HG03103 (cell line): ENCODE results near the gene THSD1.
"Not testable (repeated sequence)": the region's sequence is repeated elsewhere in the genome, so short reads cannot be mapped to it uniquely, and the experiment has no call there.

Source experiments
- ATAC-seq: cut with Tn5 transposase; IDR thresholded peaks from one replicate; pipeline ENCODE4 v1.9.1; 2021; ENCODE audit warnings: low read depth; ENCODE audit not compliant: unreplicated experiment

The THSD1 gene

DNA sequence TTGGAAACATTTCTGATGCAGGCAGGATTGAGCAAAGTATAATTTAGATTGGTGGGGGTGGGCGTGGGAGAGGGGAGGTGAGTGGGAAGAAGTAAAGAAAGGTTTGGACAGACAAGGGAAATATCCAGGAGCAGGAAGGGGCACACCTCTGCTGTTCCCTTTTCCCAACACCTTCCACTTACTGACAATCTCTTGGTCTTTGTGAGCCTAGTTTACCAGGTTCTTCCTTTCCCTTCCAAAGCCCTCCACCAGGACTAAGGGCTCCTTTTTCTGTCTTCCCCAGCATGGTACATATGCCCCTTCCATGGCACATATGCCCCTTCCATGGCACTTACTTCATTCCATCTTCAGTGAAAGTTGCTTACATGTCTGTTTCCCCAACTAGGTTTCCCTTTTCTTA lies 6.2 kb upstream of the THSD1 start:
- ATAC-seq: no peak

DNA sequence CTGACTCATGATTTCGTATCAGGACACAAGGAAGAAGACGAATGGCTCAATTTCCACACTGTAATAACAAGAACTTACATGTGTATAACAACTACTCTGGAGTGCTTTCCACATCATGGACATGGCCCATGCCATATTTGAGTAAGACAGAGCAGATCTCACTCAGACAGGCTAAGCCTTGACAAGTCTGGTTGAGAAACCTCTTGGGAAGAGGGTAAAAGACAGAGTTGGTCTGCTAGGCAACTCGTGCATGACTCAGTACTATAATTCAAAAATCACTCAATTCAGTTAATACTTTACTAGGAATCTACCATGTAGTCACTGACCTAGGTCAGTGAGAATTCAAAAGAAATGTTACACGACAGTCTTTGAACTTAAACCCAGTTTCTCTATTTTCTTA lies 5.7 kb upstream of the THSD1 start:
- no peak for ATAC-seq

DNA sequence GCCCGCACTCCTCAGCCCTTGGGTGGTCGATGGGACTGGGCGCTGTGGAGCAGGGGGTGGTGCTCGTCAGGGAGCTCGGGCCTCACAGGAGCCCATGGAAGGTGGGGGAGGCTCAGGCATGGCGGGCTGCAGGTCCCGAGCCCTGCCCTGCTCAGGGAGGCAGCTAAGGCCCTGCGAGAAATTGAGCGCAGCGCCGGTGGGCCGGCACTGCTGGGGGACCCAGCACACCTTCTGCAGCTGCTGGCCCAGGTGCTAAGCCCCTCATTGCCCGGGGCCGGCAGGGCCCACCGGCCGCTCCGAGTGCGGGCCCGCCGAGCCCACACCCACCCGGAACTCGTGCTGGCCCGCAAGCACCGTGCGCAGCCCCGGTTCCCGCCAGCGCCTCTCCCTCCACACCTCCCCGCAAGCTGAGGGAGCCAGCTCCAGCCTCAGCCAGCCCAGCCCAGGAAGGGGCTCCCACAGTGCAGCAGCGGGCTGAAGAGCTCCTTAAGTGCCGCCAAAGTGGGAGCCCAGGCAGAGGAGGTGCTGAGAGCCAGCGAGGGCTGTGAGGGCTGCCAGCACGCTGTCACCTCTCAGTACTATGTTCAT lies 2.2 kb upstream of the THSD1 start:
- ATAC-seq: not testable (repeated sequence)

GRCh38 chr13:52407436-52407835 lies 1.5 kb upstream of the THSD1 start:
- not testable (repeated sequence) for ATAC-seq

- no peak for ATAC-seq
These were observed 657 bp upstream of the THSD1 start for GRCh38 chr13:52406629-52407028.

DNA sequence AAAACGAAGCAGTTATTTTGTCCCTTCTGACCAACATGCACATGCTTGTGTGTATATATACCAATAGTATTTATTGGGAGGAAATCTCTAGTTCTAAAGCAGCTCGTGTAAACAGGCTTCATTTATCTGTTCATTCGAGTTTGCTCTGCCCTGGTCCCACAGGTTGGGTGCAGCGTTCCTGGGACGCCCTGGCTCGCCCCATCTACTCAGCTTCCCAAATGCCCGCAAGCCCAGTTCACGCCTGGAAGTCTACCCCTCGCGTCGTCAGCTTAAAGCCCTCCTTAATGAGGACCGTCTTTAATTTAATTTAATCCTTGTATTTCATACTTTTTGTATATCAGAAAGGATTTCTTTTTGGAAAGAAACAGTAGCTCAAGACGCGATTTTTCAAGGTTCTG lies 604 bp downstream of the THSD1 start:
- ATAC-seq: no peak

DNA sequence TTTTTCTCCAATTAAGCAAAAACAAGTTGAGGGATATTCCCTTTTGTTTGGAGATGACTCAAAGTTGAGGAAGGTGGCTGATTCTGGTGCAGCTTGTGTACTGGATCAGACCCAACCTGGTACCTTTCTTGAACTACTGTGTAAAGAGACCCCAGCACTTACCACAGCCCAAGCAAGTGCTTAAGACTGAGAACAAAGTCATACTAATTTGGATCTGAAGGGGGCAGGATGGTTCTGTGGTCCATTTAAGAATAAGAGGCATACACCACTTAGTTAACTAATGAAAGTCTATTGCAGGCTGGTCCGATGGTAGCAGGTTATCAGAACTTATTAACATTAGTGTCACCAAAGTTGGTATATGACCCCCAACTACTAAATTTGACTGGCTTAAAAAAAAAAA lies 6.3 kb downstream of the THSD1 start:
- ATAC-seq: no peak

DNA sequence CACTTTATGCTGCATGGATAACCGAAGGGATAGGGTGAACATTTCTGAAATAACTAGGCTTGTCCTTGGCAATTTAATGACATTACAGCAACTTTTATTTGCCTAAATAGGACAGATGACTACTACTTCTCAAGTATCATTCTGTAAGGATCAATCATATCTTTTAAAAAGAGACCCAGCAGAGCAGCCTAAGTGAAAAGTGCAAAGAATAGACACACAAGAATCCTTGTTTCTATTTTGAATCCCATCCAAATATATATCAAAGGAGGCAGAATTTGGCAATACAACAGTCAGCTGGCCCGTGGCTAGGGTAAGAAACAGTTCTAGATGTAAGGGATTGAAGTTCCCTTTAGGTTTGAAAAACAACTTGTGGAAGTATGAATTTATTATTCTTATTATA lies 6.9 kb downstream of the THSD1 start:
- no peak for ATAC-seq

DNA sequence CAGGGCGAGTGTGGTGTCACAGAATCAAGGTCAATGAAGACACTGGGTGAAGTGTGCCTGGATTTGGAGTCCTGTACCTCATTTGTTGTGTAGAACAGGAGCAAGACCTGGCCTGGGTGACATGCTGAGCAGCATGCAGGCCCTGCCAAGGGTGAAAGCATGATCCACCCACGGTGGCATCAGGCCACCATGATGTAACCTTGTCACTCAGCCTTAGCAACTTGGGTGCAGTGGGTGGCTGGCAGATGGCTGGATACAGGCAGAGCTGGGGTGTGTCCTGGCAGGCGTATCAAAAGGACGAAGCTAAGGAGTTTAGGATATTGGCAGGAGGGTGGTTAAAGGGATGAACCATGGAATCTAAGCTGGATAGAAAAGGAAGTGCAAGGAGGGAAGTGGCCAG lies 10.3 kb downstream of the THSD1 start:
- ATAC-seq: no peak

- no peak for ATAC-seq
These were observed 11.4 kb downstream of the THSD1 start for GRCh38 chr13:52394586-52394985.

DNA sequence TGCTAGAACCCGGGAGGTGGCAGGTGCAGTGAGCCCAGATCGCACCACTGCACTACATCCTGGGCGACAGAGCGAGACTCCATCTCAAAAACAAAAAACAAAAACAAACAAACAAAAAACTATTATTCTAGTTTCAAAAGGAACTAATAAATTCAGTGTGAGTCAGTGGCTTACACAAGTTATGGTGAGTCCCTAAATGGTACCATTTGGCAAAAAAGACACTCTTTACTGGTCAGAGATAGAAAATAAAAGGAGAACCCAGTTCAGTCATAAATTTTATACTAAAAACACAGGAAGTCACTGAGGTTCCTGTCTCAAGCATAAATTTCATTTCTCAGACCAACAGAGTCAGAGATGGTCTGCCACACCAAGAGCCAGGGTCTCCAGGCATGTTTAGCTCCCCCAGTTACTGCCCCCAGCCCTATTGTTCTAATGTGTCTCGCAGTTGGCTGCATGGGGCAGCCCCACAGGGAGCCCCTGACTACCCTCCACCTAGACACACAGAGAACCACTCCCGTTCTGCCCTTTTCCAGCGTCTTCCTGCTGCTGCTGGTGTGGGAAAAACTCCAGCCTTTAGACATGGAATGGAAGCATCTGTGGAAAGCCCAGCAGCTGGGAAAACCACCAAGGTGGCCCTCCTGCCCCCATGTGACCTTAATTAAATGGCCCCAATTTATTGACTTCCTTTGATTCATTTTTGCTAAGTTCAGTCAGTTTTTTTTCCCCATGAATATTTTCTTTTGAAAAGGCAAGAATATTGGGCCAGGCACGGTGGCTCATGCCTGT lies 12.2 kb downstream of the THSD1 start:
- no peak for ATAC-seq

GRCh38 chr13:52387721-52388120 lies 18.3 kb downstream of the THSD1 start:
- no peak for ATAC-seq

DNA sequence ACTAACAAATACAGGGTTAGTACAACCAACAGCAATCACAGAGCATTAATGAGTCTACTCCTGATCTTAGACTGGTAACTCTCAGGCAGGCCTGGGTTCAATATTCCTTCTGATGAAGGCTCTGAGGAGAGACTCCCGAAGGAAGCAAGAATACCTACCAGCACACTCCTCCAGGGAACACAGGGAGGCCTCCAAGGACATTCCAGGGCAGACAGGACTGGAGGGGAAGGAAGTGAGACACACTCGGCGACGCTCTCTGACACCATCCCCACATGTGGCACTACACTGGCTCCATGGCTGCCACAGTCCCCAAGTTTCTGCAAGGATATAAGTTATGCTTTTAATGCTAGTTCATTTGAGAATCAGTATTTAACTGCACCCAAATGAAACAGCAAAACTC lies 20.1 kb downstream of the THSD1 start:
- no peak for ATAC-seq

GRCh38 chr13:52383366-52383765 lies 22.6 kb downstream of the THSD1 start:
- no peak for ATAC-seq

DNA sequence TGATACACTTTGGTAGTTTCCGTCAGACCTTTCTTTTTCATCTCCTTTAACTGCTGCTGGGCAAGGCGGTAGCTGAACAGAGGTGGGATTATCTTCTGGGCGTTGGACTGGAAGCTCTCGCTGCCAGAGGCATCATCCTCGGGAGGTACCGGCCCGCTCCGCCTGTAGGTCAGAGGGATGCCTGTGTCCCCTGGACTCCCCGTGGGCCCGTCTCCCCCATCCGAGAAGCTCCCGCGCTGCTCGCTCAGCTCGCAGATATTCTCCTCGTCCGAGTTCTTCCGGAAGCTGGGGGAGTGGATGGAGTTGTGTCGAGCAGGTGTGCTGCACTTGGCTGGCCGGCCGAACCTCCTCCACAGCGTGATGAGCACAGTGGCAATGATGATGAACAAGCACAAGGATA lies 27.7 kb downstream of the THSD1 start:
- ATAC-seq: no peak

DNA sequence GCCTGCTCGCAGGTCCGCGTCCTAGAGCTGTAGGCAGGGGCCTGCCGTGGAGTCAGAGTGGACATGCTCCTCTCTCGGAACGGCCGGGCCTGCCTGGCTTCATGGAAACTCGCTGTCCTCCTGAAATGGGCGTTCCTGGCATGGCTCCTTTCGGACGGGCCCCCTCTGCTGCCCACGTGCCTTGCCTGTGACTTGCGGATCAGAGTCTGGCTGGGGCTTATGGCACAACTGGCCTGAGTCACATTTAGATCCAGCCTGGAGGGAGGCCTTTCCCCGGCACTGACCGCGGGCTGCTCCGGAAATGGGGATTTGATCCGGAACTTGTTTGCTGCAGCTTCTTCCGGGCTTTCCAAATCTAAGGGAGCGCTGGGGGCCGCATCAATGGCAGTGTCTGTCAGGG lies 28.1 kb downstream of the THSD1 start:
- no peak for ATAC-seq

DNA sequence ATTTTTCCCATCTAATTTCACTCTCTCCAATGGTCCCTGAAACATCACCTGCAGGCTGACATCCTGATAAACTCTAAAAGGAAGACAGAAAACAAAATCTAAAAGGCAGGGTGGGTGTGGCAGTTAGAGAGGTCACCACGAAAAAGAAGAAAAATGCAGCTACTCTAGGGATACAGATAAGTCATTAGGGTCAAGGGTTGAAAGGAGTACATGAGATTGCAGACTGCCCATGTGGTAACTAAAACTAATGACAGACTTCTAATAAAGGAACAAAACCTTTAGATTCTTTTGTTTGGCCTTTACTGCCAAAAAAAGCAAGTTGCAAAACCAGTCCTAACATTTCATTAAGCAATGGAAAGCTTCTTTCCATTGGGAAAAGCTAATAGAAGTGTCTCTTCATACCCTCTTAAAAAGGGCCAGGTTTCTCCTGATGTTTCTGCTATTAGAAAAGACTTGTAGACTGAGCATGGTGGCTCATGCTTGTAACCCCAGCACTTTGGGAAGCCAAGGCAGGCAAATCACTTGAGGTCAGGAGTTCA lies 31.0 kb downstream of the THSD1 start:
- ATAC-seq: no peak

DNA sequence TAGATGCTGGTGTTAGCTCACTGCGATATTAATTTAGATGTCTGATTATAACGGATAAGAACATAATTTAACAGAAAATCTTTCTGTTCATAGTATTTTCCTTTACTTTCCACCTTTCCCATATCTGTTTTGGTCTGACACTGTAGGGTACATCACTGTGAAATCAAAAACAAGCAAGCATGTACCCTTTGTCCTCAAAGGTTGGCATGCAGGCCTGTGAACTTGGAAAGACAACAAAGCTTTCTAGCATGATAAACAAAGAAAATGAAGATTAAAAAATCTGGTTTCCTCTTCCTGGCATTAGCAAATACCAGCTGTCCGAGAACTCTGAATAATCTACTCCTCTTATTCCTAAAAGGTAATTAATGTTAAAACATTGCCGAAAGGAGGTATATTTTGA lies 31.6 kb downstream of the THSD1 start:
- no peak for ATAC-seq

GRCh38 chr13:52373277-52373676 lies 32.7 kb downstream of the THSD1 start:
- not testable (repeated sequence) for ATAC-seq

GRCh38 chr13:52371736-52372247 lies 34.2 kb downstream of the THSD1 start:
- no peak for ATAC-seq

DNA sequence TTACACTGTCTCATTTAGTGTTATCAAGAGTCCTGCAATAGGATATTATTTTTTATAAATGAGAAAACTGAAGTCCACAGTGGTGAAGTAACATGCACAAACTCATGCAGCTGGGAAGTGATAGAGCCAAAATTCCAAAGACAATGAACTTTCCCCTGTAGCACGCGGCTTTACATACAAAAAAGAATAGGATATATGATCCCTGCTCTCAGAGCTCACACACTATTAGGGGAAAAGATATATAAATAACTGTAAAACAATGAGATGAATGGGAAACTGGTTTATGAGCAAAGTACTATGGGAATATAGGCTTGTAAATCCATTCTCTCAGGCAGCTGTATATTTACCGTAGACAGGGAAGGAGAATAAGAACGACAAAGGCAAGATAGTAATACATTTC lies 39.7 kb downstream of the THSD1 start:
- no peak for ATAC-seq
